Measurements from ENCODE around the gene SEPTIN7.

SEPTIN7 gene

GRCh38 chr7:35839860-35840854 is 39.3 kb downstream of the SEPTIN7 start:
- peak; percentile 58 for DNase-seq (ENCODE audit: low spot score)

- DNase-seq (ENCODE audit: low spot score): no peak
These were observed 46.1 kb downstream of the SEPTIN7 start for GRCh38 chr7:35846816-35847412.

- no peak for DNase-seq (ENCODE audit: low spot score)
These were observed 47.9 kb downstream of the SEPTIN7 start for GRCh38 chr7:35848725-35849124.

- no peak for DNase-seq (ENCODE audit: low spot score)
These were observed 48.4 kb downstream of the SEPTIN7 start for GRCh38 chr7:35849158-35849831.

GRCh38 chr7:35849954-35850353 is 49.1 kb downstream of the SEPTIN7 start:
- DNase-seq (ENCODE audit: low spot score): no peak
